H1 (cell line): Measurements from ENCODE around the gene PEPD.

Source experiments
- ASH2L ChIP-seq: fragments of 200-600, 300-600 bp; sonication (generic); IDR thresholded peaks from one replicate; pipeline ENCODE4 v1.7.1; 2017; ENCODE audit warnings: low read length
- CHD1 ChIP-seq: IDR thresholded peaks from 2 replicates; pipeline ENCODE4 v1.6.1; 2012; ENCODE audit warnings: low read depth, low read length, improper control_type of control experiment
- JUN ChIP-seq: IDR thresholded peaks from 2 replicates; pipeline ENCODE4 v1.6.1; 2011; ENCODE audit warnings: low read depth, mild to moderate bottlenecking, improper control_type of control experiment, low read length
- PHF8 ChIP-seq: fragments of 200-600 bp; sonication (generic); conservative IDR thresholded peaks from 2 replicates; pipeline ENCODE4 v1.7.1; 2012; ENCODE audit warnings: low read depth, mild to moderate bottlenecking, inconsistent platforms, low read length, moderate library complexity
- POLR2A ChIP-seq, 2 experiments: IDR thresholded peaks; 1 replicate in 1 of 2; 2 replicates in 1 of 2; pipeline ENCODE4 v1.6.1; 2011; ENCODE audit warnings: low read depth in 2 of 2, low read length in 2 of 2, mild to moderate bottlenecking in 2 of 2; ENCODE audit errors: control extremely low read depth in 1 of 2
- POLR2AphosphoS5 ChIP-seq: IDR thresholded peaks from 2 replicates; pipeline ENCODE4 v1.6.1; 2011; ENCODE audit warnings: low read depth, low read length
- RFX5 ChIP-seq: IDR thresholded peaks from 2 replicates; pipeline ENCODE4 v1.6.1; 2011; ENCODE audit warnings: low read depth, low read length, improper control_type of control experiment, borderline replicate concordance
- SIX5 ChIP-seq: IDR thresholded peaks from 2 replicates; pipeline ENCODE4 v1.6.1; 2011; ENCODE audit warnings: mild to moderate bottlenecking, low read depth, low read length
- YY1 ChIP-seq: IDR thresholded peaks from 2 replicates; pipeline ENCODE4 v1.6.1; 2011; ENCODE audit warnings: low read depth, mild to moderate bottlenecking, low read length
- TF ChIP-seq, protein P1 (sequence below): IDR thresholded peaks from 2 replicates; pipeline ENCODE4 v1.6.1; 2011; ENCODE audit warnings: low read length, improper control_type of control experiment
- TF ChIP-seq, protein P2 (sequence below), 3 experiments: IDR thresholded peaks; 1 replicate in 2 of 3; 2 replicates in 1 of 3; pipeline versions ENCODE4 v1.5.1 to v1.6.1; 2011; ENCODE audit warnings: low read length in 3 of 3, mild to moderate bottlenecking in 3 of 3, inconsistent platforms in 2 of 3, low read depth in 1 of 3, moderate library complexity in 1 of 3; ENCODE audit not compliant: insufficient read depth in 1 of 3; ENCODE audit errors: control extremely low read depth in 1 of 3
- TF ChIP-seq, protein P3 (sequence below): fragments of 300-600 bp; sonication (generic); IDR thresholded peaks from 2 replicates; pipeline ENCODE4 v1.7.1; 2012; ENCODE audit warnings: low read length, moderate library complexity, mild to moderate bottlenecking, inconsistent platforms; ENCODE audit not compliant: insufficient replicate concordance

GRCh38 chr19:33414667-33415605 lies 106.7 kb downstream of the PEPD start:
- no peak for TF ChIP-seq YY1
- TF ChIP-seq, protein P1, sequence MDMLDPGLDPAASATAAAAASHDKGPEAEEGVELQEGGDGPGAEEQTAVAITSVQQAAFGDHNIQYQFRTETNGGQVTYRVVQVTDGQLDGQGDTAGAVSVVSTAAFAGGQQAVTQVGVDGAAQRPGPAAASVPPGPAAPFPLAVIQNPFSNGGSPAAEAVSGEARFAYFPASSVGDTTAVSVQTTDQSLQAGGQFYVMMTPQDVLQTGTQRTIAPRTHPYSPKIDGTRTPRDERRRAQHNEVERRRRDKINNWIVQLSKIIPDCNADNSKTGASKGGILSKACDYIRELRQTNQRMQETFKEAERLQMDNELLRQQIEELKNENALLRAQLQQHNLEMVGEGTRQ: no peak
- TF ChIP-seq SIX5: no peak
- no peak for TF ChIP-seq PHF8
- no peak for TF ChIP-seq POLR2A (IDR thresholded peaks at IDR 0.05; ENCODE audit: control extremely low read depth in 1 of 2, low read depth in 2 of 2, low read length in 2 of 2)
- TF ChIP-seq, protein P2, sequence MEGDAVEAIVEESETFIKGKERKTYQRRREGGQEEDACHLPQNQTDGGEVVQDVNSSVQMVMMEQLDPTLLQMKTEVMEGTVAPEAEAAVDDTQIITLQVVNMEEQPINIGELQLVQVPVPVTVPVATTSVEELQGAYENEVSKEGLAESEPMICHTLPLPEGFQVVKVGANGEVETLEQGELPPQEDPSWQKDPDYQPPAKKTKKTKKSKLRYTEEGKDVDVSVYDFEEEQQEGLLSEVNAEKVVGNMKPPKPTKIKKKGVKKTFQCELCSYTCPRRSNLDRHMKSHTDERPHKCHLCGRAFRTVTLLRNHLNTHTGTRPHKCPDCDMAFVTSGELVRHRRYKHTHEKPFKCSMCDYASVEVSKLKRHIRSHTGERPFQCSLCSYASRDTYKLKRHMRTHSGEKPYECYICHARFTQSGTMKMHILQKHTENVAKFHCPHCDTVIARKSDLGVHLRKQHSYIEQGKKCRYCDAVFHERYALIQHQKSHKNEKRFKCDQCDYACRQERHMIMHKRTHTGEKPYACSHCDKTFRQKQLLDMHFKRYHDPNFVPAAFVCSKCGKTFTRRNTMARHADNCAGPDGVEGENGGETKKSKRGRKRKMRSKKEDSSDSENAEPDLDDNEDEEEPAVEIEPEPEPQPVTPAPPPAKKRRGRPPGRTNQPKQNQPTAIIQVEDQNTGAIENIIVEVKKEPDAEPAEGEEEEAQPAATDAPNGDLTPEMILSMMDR (IDR thresholded peaks at IDR 0.05; ENCODE audit: control extremely low read depth in 1 of 3, insufficient read depth in 1 of 3, low read depth in 1 of 3, low read length in 3 of 3): no peak
- TF ChIP-seq CHD1: no peak
- TF ChIP-seq, protein P3, sequence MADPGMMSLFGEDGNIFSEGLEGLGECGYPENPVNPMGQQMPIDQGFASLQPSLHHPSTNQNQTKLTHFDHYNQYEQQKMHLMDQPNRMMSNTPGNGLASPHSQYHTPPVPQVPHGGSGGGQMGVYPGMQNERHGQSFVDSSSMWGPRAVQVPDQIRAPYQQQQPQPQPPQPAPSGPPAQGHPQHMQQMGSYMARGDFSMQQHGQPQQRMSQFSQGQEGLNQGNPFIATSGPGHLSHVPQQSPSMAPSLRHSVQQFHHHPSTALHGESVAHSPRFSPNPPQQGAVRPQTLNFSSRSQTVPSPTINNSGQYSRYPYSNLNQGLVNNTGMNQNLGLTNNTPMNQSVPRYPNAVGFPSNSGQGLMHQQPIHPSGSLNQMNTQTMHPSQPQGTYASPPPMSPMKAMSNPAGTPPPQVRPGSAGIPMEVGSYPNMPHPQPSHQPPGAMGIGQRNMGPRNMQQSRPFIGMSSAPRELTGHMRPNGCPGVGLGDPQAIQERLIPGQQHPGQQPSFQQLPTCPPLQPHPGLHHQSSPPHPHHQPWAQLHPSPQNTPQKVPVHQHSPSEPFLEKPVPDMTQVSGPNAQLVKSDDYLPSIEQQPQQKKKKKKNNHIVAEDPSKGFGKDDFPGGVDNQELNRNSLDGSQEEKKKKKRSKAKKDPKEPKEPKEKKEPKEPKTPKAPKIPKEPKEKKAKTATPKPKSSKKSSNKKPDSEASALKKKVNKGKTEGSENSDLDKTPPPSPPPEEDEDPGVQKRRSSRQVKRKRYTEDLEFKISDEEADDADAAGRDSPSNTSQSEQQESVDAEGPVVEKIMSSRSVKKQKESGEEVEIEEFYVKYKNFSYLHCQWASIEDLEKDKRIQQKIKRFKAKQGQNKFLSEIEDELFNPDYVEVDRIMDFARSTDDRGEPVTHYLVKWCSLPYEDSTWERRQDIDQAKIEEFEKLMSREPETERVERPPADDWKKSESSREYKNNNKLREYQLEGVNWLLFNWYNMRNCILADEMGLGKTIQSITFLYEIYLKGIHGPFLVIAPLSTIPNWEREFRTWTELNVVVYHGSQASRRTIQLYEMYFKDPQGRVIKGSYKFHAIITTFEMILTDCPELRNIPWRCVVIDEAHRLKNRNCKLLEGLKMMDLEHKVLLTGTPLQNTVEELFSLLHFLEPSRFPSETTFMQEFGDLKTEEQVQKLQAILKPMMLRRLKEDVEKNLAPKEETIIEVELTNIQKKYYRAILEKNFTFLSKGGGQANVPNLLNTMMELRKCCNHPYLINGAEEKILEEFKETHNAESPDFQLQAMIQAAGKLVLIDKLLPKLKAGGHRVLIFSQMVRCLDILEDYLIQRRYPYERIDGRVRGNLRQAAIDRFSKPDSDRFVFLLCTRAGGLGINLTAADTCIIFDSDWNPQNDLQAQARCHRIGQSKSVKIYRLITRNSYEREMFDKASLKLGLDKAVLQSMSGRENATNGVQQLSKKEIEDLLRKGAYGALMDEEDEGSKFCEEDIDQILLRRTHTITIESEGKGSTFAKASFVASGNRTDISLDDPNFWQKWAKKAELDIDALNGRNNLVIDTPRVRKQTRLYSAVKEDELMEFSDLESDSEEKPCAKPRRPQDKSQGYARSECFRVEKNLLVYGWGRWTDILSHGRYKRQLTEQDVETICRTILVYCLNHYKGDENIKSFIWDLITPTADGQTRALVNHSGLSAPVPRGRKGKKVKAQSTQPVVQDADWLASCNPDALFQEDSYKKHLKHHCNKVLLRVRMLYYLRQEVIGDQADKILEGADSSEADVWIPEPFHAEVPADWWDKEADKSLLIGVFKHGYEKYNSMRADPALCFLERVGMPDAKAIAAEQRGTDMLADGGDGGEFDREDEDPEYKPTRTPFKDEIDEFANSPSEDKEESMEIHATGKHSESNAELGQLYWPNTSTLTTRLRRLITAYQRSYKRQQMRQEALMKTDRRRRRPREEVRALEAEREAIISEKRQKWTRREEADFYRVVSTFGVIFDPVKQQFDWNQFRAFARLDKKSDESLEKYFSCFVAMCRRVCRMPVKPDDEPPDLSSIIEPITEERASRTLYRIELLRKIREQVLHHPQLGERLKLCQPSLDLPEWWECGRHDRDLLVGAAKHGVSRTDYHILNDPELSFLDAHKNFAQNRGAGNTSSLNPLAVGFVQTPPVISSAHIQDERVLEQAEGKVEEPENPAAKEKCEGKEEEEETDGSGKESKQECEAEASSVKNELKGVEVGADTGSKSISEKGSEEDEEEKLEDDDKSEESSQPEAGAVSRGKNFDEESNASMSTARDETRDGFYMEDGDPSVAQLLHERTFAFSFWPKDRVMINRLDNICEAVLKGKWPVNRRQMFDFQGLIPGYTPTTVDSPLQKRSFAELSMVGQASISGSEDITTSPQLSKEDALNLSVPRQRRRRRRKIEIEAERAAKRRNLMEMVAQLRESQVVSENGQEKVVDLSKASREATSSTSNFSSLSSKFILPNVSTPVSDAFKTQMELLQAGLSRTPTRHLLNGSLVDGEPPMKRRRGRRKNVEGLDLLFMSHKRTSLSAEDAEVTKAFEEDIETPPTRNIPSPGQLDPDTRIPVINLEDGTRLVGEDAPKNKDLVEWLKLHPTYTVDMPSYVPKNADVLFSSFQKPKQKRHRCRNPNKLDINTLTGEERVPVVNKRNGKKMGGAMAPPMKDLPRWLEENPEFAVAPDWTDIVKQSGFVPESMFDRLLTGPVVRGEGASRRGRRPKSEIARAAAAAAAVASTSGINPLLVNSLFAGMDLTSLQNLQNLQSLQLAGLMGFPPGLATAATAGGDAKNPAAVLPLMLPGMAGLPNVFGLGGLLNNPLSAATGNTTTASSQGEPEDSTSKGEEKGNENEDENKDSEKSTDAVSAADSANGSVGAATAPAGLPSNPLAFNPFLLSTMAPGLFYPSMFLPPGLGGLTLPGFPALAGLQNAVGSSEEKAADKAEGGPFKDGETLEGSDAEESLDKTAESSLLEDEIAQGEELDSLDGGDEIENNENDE: no peak
- TF ChIP-seq JUN: no peak
- TF ChIP-seq ASH2L: no peak
- no peak for TF ChIP-seq POLR2AphosphoS5
- TF ChIP-seq RFX5: no peak
